Body of pancreas (tissue), 4 donors: ENCODE measurements around the gene LINC01488. TPM values are rescaled to one million over a fixed set of nuclear protein-coding genes. Genes with fewer than 3 reads are reported as not detected.

Experiments
- ATAC-seq: fragments of 150-250 bp; one replicate; pipeline ENCODE4 v1.9.1; 2016
- DNase-seq, 4 donors: peaks; one replicate each; pipeline ENCODE4 v3.0.0-alpha.2; 2019
- H3K27ac ChIP-seq, 4 donors: fragments of 200-600 bp; sonication (generic); 1 replicate in 3 of 4; 2 replicates in 1 of 4; pipeline versions ENCODE4 v1.5.1 to v1.6.1; 2016 to 2019; ENCODE audit warnings: mild to moderate bottlenecking in 1 of 4, mixed read lengths in 1 of 4, moderate library complexity in 1 of 4
- H3K27me3 ChIP-seq, 2 donors: fragments of 200-600 bp; sonication (generic); one replicate each; pipeline ENCODE4 v1.6.0; 2016; ENCODE audit warnings: mild to moderate bottlenecking in 1 of 2
- H3K36me3 ChIP-seq, 2 donors: fragments of 200-600 bp; sonication (generic); replicated peaks in 1 of 2; 2 replicates each; pipeline ENCODE4 v1.5.1; 2016; ENCODE audit warnings: low read depth in 2 of 2; ENCODE audit not compliant: insufficient read depth in 1 of 2
- H3K4me1 ChIP-seq: fragments of 200-600 bp; sonication (generic); one replicate; pipeline ENCODE4 v1.6.0; 2016
- H3K4me3 ChIP-seq, 2 donors: fragments of 200-600 bp; sonication (generic); 1 replicate in 1 of 2; 2 replicates in 1 of 2; pipeline ENCODE4 v1.5.1; 2016 to 2019
- H3K9me3 ChIP-seq, 3 donors: fragments of 200-600 bp; sonication (generic); 1 replicate in 2 of 3; 2 replicates in 1 of 3; pipeline ENCODE4 v1.5.1; 2016
- POLR2A ChIP-seq, 3 donors: fragments of 450-650 bp; IDR thresholded peaks; one replicate each; pipeline ENCODE4 v1.6.1; 2016; ENCODE audit warnings: antibody characterized with exemption in 3 of 3, mild to moderate bottlenecking in 2 of 3
- WGBS, 2 donors: methylation state at CpG; one replicate each; pipeline ENCODE4 v1.1.5; 2017; 5-methylcytosine and 5-hydroxymethylcytosine counted together
- intact Hi-C: fragments of 100-400 bp; cut with DNase I; formaldehyde crosslinking; loops from one replicate; pipeline ENCODE4 v1.15.1; 2023
- total RNA-seq, 2 donors: library from RNA; depleted of rRNA; stranded (reverse); fragments of >200 nt; gene quantifications; one replicate each; pipeline ENCODE4 v1.1.0, GENCODE V29; 2016
- TF ChIP-seq, protein P1 (sequence below), 7 experiments: fragments of 450-650 bp in 4 of 7; fragments of 200-600 bp in 3 of 7; sonication (generic) in 3 of 7; IDR thresholded peaks; one replicate each; pipeline ENCODE4 v1.5.1; 2016 to 2019; ENCODE audit warnings: antibody characterized with exemption in 7 of 7

Gene LINC01488
- total RNA-seq, 2 donors from 2014 or later: not detected

GRCh38 chr11:69508974-69509373 is 27.5 kb downstream of the LINC01488 start:
- 49 to 79% methylated on average over 5 of the region's 5 CpGs for WGBS, 2 donors
- no peak for DNase-seq
- no peaks in the 10 kb centered on the region for H3K9me3 ChIP-seq
- no peaks in the 10 kb centered on the region for H3K36me3 ChIP-seq
- TF ChIP-seq, protein P1, sequence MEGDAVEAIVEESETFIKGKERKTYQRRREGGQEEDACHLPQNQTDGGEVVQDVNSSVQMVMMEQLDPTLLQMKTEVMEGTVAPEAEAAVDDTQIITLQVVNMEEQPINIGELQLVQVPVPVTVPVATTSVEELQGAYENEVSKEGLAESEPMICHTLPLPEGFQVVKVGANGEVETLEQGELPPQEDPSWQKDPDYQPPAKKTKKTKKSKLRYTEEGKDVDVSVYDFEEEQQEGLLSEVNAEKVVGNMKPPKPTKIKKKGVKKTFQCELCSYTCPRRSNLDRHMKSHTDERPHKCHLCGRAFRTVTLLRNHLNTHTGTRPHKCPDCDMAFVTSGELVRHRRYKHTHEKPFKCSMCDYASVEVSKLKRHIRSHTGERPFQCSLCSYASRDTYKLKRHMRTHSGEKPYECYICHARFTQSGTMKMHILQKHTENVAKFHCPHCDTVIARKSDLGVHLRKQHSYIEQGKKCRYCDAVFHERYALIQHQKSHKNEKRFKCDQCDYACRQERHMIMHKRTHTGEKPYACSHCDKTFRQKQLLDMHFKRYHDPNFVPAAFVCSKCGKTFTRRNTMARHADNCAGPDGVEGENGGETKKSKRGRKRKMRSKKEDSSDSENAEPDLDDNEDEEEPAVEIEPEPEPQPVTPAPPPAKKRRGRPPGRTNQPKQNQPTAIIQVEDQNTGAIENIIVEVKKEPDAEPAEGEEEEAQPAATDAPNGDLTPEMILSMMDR (IDR thresholded peaks at IDR 0.05): no peak
- no peak for TF ChIP-seq POLR2A (IDR thresholded peaks at IDR 0.05)
- H3K27me3 ChIP-seq: no peaks in the 10 kb centered on the region
- intact Hi-C loops: no loop called here
- H3K4me1 ChIP-seq: no peaks in the 10 kb centered on the region
- H3K4me3 ChIP-seq: no peak overlapping the region
- no peak overlapping the region for H3K27ac ChIP-seq
- no peak for ATAC-seq

DNA sequence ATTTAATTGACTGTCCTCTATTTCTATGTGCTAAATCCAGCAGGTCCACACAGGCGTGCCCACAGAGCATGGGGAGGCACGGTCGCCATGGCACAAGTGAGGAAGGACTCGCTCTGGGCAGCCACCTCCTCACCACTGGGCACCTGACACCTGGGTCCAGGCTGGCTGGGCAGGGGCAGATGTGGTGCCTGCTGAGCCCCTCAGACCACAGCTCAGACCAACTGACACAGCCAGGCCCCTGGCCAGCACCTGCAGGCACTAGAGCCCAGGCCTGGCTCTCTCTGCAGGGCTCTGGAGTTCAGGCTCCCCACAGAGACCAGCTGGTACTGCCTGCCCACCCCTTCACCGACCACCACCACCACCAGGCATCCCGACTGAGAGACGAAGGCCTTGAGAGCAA is 27.9 kb downstream of the LINC01488 start:
- Histone ChIP-seq H3K36me3 (no peaks in the 10 kb centered on the region), H3K4me1 (no peaks in the 10 kb centered on the region), H3K9me3 (no peaks in the 10 kb centered on the region), H3K27ac (no peak overlapping the region), H3K27me3 (no peaks in the 10 kb centered on the region), H3K4me3 (no peak overlapping the region)
- DNase-seq (no peak), ATAC-seq (no peak)
- WGBS, 2 donors: 71 to 83% methylated on average over 4 to 7 of the region's 7 CpGs
- TF ChIP-seq, protein P1 (IDR thresholded peaks at IDR 0.05): no peak
- no peak for TF ChIP-seq POLR2A (IDR thresholded peaks at IDR 0.05)
- intact Hi-C loops: no loop called here

DNA sequence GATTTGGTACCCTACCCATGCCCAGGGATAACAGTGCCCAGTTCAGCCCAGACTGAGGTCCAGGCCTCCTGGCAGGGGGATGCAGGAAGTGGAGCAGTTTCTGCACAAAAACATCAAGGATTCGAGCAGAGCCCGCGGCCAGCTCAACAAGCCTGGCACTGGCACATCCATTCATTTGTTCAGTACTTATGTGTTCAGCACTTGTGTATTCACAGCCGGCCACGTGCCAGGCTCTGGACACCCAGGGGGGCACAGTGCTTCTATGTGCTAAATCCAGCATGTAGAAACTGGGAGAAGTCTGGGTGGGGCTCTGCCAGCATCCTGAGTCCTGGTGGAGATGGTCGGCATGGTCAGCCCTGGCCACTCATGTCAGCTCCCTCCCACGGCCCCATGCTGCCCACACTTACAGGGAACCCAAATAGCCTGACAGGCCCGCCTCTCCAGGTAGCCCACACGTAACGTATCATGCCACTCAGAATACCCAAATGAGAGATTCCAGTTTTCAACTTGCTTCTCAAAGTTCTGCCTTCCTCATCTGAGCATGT is 28.5 kb downstream of the LINC01488 start:
- H3K36me3 ChIP-seq: no peaks in the 10 kb centered on the region
- no peak for DNase-seq
- 80 to 89% methylated on average over 6 to 10 of the region's 10 CpGs for WGBS, 2 donors

GRCh38 chr11:69510471-69511357 is 29.3 kb downstream of the LINC01488 start:
- H3K27ac ChIP-seq: no peak overlapping the region
- intact Hi-C loops: no loop called here
- no peaks in the 10 kb centered on the region for H3K4me1 ChIP-seq
- no peaks in the 10 kb centered on the region for H3K27me3 ChIP-seq
- ATAC-seq (no peak), DNase-seq (no peak)
- H3K36me3 ChIP-seq: no peaks in the 10 kb centered on the region
- no peak overlapping the region for H3K4me3 ChIP-seq
- no peaks in the 10 kb centered on the region for H3K9me3 ChIP-seq
- WGBS, 2 donors: 83 to 85% methylated on average over 10 to 14 of the region's 14 CpGs
- no peak for TF ChIP-seq POLR2A (IDR thresholded peaks at IDR 0.05)
- TF ChIP-seq, protein P1 (IDR thresholded peaks at IDR 0.05): no peak

More for the DNA sequence above, 28.5 kb downstream of the LINC01488 start:
- Histone ChIP-seq H3K27me3 (no peaks in the 10 kb centered on the region), H3K27ac (no peak overlapping the region), H3K4me3 (no peak overlapping the region), H3K9me3 (no peaks in the 10 kb centered on the region), H3K4me1 (no peaks in the 10 kb centered on the region)
- ATAC-seq: no peak
- intact Hi-C loops: no loop called here
- no peak for TF ChIP-seq POLR2A (IDR thresholded peaks at IDR 0.05)
- TF ChIP-seq, protein P1 (IDR thresholded peaks at IDR 0.05): no peak
